Stimulated activated CD4-positive, alpha-beta T cell treated with anti-CD3 and anti-CD28 coated beads, Interleukin-12 subunit alpha, Interleukin-12 subunit beta, amount 100 ng/mL, for 4 hours (primary cell): ENCODE data around the gene YTHDC1.

ENCODE experiments used
- DNase-seq: peaks from one replicate; pipeline ENCODE4 v3.0.0-alpha.2; 2020

The YTHDC1 gene

DNA sequence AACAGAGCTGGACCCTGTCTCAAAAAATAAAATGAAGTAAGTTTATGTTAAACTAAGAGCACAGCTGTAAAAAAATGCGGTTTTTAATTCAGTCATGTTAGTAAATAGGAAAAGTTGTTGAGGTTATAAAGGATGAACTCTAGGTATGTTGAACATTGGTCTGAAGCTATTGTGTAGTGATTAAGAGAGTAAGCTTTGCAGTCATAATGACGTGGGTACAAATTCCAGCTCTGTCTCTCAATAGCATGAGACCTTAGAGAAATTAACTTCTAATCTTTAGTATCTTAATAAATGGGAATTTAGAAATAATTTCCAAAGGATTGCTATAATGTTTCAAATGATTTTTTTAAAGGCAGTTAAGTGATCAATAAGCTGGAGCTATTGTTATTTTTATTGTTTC, 2.9 kb upstream of the YTHDC1 start:
- DNase-seq, result no peak

DNA sequence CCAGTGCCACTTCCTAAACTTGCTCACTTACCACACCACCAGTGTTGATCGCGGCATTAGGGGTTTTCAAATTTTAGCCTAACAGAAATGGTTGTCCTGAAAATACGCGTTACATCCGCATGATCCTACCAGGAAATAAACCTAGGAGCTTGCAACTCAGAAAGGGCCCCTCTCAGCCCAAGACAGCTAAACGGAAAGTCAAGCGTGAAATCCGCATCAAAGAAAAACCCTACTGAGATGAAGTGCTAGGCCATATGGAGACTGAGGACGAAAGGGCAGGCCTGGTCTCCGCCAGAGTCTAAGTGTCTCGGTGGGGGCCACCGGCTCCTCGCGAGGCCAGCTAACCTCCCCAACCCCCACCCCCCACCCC, 626 bp downstream of the YTHDC1 start:
- no peak for DNase-seq

DNA sequence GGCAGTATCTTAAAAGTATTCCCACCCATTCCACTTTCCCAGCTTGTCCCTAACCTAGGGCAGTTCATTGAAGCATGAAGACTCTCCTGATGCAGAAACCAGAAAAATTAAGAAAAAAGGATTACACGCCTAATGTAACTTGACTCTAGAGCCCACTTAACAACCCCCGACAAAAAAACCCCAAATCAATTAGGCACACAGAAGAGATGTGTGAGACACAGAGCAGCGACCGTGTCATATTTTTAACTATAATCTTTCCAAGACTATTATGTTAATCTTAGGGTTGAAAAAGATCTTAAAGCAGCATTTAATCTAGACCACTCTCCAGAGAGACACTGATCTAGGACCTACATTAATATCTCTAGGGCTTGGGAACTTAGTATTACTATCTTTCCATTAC, 1.3 kb downstream of the YTHDC1 start:
- no peak for DNase-seq

DNA sequence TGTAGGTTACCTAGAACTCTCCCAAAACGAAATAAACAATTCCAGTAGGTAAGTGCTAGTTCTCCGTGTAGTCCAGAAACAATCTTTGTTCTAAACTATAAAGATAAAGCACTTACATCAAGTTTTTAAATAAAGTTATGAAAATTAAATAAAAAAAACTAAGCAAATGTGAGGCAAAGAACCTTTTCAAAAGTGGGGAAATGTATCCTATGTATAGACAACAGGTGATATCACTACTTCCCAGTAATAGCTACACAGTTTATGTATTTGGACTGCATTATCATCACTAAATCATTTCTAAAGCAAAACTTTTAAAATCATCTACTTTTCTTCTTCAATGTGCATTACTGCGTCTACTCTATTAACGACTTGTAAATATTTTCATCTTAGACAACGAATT, 2.0 kb downstream of the YTHDC1 start:
- DNase-seq, result no peak

GRCh38 chr4:68346461-68346860, 3.4 kb downstream of the YTHDC1 start:
- no peak for DNase-seq

- DNase-seq, result no peak
Measured at GRCh38 chr4:68344785-68345184, 5.1 kb downstream of the YTHDC1 start.

DNA sequence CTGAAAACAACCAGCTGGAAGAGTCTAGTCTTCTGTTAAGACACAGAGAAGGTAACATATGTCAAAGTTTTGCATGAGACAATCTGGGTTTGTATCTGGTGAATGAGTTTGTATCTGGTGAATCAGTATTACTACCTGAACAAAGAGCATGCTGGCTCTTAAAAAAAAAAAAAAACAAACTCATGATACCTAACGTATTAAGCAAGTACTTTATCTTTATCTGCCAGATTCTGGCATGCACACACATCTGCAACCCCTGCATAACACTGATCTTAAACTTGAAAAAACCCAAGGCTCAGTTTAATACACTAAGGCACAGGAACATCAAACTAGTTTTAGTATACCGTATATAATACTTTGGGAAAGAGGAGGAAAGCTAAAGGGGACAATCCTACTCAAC, 5.8 kb downstream of the YTHDC1 start:
- DNase-seq, result no peak

DNA sequence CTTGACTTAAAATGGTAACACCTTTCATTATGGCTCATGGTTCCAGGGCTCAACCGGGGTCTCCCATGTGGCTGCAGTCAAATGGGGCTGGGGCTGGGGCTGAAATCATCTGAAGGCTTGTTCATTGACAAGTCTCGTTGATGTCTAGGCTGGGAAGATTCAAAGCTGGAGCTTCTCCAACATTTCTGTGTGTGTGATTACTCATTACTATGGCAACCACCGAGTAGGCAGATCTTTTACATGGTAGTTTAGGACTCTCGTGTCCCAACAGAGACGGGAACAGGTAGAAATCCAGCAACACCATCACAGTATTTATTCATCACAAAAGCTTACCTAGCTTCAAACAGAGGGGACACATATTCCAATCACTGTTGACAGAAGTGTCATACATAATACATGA, 7.8 kb downstream of the YTHDC1 start:
- no peak for DNase-seq

DNA sequence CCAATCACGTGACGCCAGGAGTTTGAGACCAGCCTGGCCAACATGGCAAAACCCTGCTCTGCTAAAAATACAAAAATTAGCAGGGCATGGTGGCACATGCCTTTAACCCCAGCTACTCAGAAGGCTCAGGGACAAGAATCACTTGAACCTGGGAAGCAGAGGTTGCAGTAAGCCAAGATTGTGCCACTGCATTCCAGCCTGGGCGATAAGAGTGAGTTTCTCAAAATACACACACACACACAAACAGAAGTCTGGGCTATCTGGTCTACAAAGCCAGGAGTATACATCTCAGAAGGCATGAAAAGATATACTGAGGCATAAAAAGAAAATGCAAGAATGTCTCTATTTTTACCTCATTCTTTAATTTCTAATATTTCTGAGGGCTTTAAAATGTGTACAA, 11.3 kb downstream of the YTHDC1 start:
- DNase-seq, result no peak

DNA sequence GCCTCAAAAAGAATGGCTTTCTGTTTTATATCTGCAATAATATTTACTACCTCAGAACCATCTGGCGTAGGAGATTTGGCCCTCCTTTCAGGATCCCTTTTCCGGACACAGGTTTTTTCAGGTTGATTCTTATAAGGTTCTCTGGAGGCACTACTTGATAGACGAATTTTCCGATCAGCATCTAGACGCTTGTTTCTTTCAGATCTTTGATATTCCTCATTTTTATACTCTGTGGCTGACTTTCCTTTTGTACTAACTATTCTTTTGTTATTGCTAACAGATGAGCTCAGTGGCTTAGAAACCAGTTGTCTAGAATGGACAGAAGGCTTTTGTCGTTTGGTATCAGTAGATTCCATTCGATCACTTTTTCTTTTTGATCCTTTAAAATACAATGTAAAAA, 12.4 kb downstream of the YTHDC1 start:
- DNase-seq, result no peak

GRCh38 chr4:68337004-68337403, 12.9 kb downstream of the YTHDC1 start:
- DNase-seq, result no peak

GRCh38 chr4:68336530-68336929, 13.4 kb downstream of the YTHDC1 start:
- no peak for DNase-seq

DNA sequence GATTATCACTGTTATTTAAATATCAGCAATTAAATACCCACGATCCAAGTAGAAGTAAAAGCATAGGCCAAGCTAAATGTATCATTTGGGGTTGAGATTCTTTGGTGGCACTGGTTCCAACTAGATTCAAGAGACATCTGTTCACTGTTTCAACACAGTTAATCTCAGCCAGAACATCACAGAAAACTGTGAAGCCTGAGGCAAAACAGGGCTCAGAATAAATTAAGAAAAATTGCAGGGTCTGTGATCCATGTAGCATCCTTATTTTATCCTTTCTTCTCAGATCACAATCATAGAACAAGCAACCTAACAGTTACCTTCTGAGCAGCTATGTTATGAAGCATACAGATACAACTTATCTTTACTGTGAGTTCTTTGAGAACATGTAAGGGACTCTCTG, 23.7 kb downstream of the YTHDC1 start:
- DNase-seq, result no peak

DNA sequence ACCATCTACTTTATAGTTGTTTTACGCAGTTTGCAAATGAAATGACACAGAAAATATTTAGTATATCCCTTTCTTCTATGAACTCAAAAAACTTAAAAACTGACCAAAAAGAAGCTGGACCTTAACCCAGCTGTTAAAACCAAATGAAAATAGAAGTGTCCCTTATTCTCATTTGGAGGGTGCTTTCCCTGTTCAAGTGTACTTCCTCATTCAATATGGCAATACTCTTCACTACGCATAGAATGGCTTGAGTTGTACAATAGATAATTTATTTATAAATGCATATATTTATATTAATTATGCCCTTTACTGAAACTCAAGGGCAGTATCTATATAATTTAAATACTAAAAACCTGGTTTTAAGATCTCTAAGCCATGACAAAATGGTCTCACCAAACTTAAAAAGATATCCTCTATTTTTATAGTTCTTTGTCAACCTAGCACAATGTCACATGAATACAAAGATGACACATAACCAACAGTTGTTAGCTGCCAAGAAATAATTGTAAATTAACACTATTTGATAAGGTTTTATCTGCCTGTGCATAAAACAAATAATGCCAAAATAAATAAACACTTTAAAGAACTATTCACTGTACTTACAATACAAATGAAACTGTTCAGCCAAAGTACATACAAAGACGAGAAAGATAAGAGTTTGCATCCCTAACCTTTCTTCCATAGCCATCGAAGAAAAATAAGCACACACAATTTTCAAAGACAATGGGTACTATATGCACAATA, 25.2 kb downstream of the YTHDC1 start:
- DNase-seq, result no peak

DNA sequence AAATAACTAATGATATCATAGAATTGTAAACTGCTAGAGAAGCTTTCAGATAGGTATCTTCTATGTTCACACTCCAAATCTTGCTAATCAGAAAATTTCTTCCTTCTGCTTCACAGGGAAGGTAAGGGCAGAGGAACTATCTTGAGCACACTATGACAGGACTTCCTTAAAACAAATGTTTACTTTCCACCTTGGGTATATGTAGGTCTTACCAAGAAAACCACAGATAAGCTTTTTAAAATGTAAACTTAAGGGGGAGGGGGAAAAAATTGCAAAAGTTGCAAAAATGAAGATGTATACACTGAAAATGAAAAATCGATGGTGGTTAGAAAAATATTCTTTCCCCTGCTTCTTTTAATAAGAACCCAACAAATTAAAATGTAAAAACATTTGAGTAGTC, 30.9 kb downstream of the YTHDC1 start:
- no peak for DNase-seq

- DNase-seq, result no peak
Measured at GRCh38 chr4:68316193-68316969, 33.5 kb downstream of the YTHDC1 start.

- DNase-seq, result no peak
Measured at GRCh38 chr4:68310651-68311247, 39.1 kb downstream of the YTHDC1 start.

- DNase-seq, result no peak
Measured at GRCh38 chr4:68304731-68305130, 45.2 kb downstream of the YTHDC1 start.

- no peak for DNase-seq
Measured at GRCh38 chr4:68299492-68300457, 50.1 kb downstream of the YTHDC1 start.

DNA sequence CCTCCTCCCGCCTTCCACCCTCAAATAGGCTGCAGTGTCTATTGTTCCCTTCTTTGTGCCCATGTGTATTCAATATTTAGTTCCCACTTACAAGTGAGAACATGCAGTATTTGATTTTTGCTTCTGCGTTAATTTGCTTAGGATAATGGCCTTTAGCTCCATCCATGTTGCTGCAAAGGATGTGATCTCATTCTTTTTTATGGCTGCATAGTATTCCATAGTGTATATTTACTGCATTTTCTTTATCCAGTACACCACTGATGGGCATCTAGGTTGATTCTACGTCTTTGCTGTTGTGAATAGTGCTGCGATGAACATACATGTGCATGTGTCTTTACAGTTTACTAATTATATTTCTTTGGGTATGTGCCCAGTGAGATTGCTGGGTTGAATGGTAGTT, 52.8 kb downstream of the YTHDC1 start:
- DNase-seq, result no peak

- no peak for DNase-seq
Measured at GRCh38 chr4:68291256-68291655, 58.6 kb downstream of the YTHDC1 start.

DNA sequence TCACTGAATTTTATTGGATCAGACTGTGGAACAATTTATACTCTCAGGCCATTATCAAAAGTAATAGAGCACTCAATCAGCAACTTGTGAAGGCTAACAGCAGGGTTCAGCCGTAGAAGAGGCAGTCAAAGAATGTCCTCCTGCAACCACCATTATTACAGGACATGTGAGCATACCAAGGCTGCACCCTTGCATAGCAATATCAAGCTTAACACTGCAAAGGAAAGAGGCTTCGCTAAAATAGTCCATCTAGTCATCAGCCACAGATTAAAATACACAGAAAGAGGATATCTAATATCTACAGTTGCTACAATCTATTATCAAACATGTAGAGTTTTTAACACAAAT, 61.5 kb downstream of the YTHDC1 start:
- DNase-seq, result no peak

DNA sequence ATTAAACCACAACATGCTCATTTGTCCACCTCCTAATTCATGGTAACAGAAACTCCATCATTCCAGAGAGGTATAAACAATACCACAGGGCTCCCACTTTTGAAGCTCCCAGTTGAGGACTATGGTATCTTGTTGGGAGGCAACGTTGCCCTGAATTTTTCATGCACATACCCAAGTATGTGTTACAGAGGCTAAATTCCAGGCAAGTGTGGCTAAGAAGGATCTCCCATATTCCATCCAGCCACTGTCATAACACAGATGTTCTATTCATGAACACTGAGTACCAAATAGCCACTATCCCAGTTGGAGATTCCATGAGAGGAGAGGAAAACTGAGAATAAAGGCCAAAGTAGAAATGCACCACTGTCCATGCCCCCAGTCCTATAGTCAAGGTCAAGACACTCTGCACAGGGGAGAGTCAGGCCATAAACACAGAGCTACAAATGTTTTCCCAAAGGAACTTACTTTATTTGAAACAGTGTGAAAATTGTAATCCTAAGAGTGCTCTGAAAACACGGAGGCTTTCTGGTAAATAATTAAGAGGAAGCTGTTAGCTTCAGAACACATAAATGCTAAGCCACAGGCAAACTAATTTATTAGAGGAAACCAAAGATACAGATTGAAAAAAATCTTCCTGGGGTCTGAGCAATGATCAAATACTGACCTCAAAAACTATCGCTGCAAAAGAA, 62.0 kb downstream of the YTHDC1 start:
- DNase-seq, result no peak
